GM18868 (cell line): Measurements from ENCODE around the gene FAM151A.

Experiments
- ATAC-seq: cut with Tn5 transposase; IDR thresholded peaks from one replicate; pipeline ENCODE4 v1.9.1; 2021; ENCODE audit warnings: mild to moderate bottlenecking, moderate library complexity; ENCODE audit not compliant: unreplicated experiment

The FAM151A gene

GRCh38 chr1:54623216-54624007, at the start of gene FAM151A:
Gene FAM151A (minus strand): TSS chr1:54623525. CDS start chr1:54623395, 130 bp downstream.
- ATAC-seq: no peak

- ATAC-seq: peak; percentile 61
Measured at GRCh38 chr1:54671985-54672608, 48.8 kb upstream of the FAM151A start.

- ATAC-seq: no peak
Measured at GRCh38 chr1:54668567-54668966, 45.2 kb upstream of the FAM151A start.

GRCh38 chr1:54667797-54668196, 44.5 kb upstream of the FAM151A start:
- ATAC-seq: no peak

GRCh38 chr1:54666333-54666732, 43.0 kb upstream of the FAM151A start:
- ATAC-seq: no peak

GRCh38 chr1:54665852-54666251, 42.5 kb upstream of the FAM151A start:
- ATAC-seq: no peak

GRCh38 chr1:54664364-54664763, 41.0 kb upstream of the FAM151A start:
- no peak for ATAC-seq

GRCh38 chr1:54663725-54664124, 40.4 kb upstream of the FAM151A start:
- no peak for ATAC-seq

- no peak for ATAC-seq
Measured at GRCh38 chr1:54658164-54658913, 35.0 kb upstream of the FAM151A start.

GRCh38 chr1:54653036-54653435, 29.7 kb upstream of the FAM151A start:
- no peak for ATAC-seq

- no peak for ATAC-seq
Measured at GRCh38 chr1:54652168-54652567, 28.8 kb upstream of the FAM151A start.

GRCh38 chr1:54651608-54652007, 28.3 kb upstream of the FAM151A start:
- ATAC-seq: no peak

- ATAC-seq: no peak
Measured at GRCh38 chr1:54650417-54650816, 27.1 kb upstream of the FAM151A start.

- ATAC-seq: no peak
Measured at GRCh38 chr1:54649921-54650320, 26.6 kb upstream of the FAM151A start.

- ATAC-seq: no peak
Measured at GRCh38 chr1:54649130-54649898, 26.0 kb upstream of the FAM151A start.

- no peak for ATAC-seq
Measured at GRCh38 chr1:54645806-54646676, 22.7 kb upstream of the FAM151A start.

GRCh38 chr1:54643736-54644135, 20.4 kb upstream of the FAM151A start:
- no peak for ATAC-seq

GRCh38 chr1:54640863-54641836, 17.8 kb upstream of the FAM151A start, which contains the start of gene MROH7:
Gene MROH7 (plus strand): TSS chr1:54641786. CDS start chr1:54652927, 11,141 bp downstream.
- no peak for ATAC-seq

GRCh38 chr1:54640361-54640760, 17.0 kb upstream of the FAM151A start:
- ATAC-seq: no peak
